ENCODE measurements around the gene CRYBG2.

CRYBG2 gene

DNA sequence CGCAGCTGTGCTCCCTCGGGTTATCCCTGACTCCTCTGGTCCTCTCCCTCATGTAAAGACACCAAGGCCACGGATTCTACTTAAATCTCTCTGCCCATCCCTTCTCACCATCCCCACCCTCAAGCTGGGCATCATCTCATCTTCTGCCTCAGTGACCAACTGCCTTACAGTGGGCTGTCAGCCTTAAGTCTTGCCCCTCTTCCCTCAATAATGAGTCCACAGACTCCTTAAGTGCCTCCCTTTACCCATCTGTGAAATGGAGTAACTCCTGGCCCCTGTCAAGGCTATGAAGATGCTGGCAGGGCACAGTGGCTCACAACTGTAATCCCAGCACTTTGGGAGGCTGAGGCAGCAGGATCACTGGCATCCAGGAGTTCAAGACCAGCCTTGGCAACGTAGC, 62.0 kb downstream of the CRYBG2 start:
- TF ChIP-seq SIN3A (IDR thresholded peaks at IDR 0.05; ENCODE audit: borderline replicate concordance, insufficient read depth, low read length): no peak
- TF ChIP-seq TAF1 (IDR thresholded peaks at IDR 0.05; ENCODE audit: borderline replicate concordance, insufficient read depth, low read length): no peak
- TF ChIP-seq, protein P1, sequence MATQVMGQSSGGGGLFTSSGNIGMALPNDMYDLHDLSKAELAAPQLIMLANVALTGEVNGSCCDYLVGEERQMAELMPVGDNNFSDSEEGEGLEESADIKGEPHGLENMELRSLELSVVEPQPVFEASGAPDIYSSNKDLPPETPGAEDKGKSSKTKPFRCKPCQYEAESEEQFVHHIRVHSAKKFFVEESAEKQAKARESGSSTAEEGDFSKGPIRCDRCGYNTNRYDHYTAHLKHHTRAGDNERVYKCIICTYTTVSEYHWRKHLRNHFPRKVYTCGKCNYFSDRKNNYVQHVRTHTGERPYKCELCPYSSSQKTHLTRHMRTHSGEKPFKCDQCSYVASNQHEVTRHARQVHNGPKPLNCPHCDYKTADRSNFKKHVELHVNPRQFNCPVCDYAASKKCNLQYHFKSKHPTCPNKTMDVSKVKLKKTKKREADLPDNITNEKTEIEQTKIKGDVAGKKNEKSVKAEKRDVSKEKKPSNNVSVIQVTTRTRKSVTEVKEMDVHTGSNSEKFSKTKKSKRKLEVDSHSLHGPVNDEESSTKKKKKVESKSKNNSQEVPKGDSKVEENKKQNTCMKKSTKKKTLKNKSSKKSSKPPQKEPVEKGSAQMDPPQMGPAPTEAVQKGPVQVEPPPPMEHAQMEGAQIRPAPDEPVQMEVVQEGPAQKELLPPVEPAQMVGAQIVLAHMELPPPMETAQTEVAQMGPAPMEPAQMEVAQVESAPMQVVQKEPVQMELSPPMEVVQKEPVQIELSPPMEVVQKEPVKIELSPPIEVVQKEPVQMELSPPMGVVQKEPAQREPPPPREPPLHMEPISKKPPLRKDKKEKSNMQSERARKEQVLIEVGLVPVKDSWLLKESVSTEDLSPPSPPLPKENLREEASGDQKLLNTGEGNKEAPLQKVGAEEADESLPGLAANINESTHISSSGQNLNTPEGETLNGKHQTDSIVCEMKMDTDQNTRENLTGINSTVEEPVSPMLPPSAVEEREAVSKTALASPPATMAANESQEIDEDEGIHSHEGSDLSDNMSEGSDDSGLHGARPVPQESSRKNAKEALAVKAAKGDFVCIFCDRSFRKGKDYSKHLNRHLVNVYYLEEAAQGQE (IDR thresholded peaks at IDR 0.05; ENCODE audit: insufficient read depth in 1 of 2, low read depth in 2 of 2, low read length in 2 of 2): no peak
- TF ChIP-seq POLR2AphosphoS5 (IDR thresholded peaks at IDR 0.05; ENCODE audit: low read depth, low read length): no peak

DNA sequence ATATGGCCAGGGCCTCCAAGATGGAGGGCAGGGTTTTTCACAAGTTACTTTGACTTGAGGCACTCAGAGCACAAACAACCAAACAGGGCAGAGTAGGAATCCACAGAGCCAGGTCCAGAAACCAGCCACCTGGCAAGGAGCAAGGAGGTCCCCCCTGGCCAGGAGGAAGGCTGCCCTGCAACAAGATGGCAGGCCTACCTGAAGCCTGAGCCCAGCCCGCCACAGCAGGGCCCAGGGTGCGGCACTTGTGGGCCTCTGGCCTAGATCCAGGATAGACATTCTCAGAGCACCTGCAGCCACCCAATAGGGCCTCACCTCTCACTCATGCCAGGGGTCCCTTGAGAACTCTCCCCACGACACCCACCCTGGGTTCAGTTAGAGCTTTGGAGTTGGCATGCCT, 62.5 kb downstream of the CRYBG2 start:
- TF ChIP-seq FOXP2 (optimal IDR thresholded peaks at IDR 0.05; ENCODE audit: borderline replicate concordance, extremely low read depth, extremely low read length, insufficient read depth): no peak
- no peak for TF ChIP-seq TAF1 (IDR thresholded peaks at IDR 0.05; ENCODE audit: borderline replicate concordance, insufficient read depth, low read length)
- TF ChIP-seq, protein P1 (IDR thresholded peaks at IDR 0.05; ENCODE audit: insufficient read depth in 1 of 2, low read depth in 2 of 2, low read length in 2 of 2): no peak
- no peak for TF ChIP-seq SIN3A (IDR thresholded peaks at IDR 0.05; ENCODE audit: borderline replicate concordance, insufficient read depth, low read length)
- no peak for TF ChIP-seq POLR2AphosphoS5 (IDR thresholded peaks at IDR 0.05; ENCODE audit: low read depth, low read length)

DNA sequence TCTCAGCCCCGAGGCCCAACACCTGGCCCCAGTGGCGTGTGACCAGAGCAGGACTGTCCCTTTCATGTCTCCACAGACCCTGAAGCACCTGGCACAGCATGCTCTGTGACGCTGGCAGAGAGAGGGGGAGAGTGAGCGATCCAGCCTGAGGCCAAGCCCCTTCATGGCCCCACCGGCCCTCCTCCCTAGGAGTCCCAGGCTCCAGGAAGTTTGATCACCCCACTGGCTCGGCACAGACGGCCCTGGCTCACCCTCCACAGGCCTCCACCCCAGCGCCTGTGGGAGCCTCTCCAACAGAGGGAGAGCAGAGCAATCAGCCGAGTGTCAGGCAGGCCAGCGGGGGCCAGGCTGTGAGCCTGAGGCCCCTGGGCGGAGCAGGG, 63.1 kb downstream of the CRYBG2 start:
- TF ChIP-seq, protein P1 (IDR thresholded peaks at IDR 0.05; ENCODE audit: insufficient read depth in 1 of 2, low read depth in 2 of 2, low read length in 2 of 2): no peak
- TF ChIP-seq TAF1 (IDR thresholded peaks at IDR 0.05; ENCODE audit: borderline replicate concordance, insufficient read depth, low read length) (no peak), POLR2AphosphoS5 (IDR thresholded peaks at IDR 0.05; ENCODE audit: low read depth, low read length) (no peak), FOXP2 (optimal IDR thresholded peaks at IDR 0.05; ENCODE audit: borderline replicate concordance, extremely low read depth, extremely low read length, insufficient read depth) (no peak), SIN3A (IDR thresholded peaks at IDR 0.05; ENCODE audit: borderline replicate concordance, insufficient read depth, low read length) (no peak)

DNA sequence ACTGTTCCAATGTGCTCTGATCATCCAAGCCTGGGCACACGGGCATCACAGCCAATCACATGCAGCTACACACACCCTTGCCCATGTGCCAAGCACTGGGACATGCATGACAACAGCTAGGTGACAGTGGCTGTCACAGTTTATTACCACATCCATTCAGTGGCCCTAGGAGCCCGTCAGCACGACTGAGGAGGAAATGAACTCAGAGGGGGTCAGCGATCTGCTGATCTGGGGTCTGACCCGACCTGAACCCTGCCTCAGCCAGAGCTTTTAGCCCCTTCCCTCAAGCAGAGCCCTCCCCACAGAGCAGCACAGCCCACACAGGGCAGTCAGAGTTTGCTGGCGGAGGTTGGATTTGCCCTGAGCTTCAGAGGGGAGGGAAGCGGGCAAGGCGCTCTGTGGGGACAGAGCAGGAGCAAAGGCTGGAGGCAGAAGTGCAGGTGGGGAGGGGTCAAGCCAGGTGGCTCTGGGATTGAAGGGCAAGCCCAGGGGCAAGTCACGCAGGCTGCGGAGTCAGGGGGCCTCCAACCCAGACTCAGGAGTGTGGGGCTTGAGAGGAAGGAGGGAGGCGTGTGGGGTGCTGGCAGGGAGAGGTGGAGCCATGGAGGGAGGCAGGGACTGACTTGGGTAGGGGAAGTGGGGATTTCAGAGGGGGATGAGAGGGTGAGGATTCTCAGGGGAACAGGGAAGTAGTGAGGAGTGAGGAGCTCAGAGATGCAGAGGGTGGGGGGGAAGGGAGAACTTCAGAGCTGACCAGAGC, 63.6 kb downstream of the CRYBG2 start:
- no peak for TF ChIP-seq TAF1 (IDR thresholded peaks at IDR 0.05; ENCODE audit: borderline replicate concordance, insufficient read depth, low read length)
- no peak for TF ChIP-seq FOXP2 (optimal IDR thresholded peaks at IDR 0.05; ENCODE audit: borderline replicate concordance, extremely low read depth, extremely low read length, insufficient read depth)
- TF ChIP-seq, protein P1 (IDR thresholded peaks at IDR 0.05; ENCODE audit: insufficient read depth in 1 of 2, low read depth in 2 of 2, low read length in 2 of 2): no peak
